DND-41 (cell line): ENCODE data around the gene GTPBP1.
A peak's percentile ranks its signal among the peaks of the same experiment; 100 is the strongest.

Source experiments
- ATAC-seq: fragments of 200-7000 bp; cut with Tn5 transposase; 3 replicates; pipeline ENCODE4 v1.9.1; 2021; ENCODE audit warnings: low read depth; ENCODE audit not compliant: insufficient read depth
- DNase-seq: peaks from one replicate; pipeline ENCODE4 v3.0.0-alpha.2; 2020
- H2AFZ ChIP-seq: 2 replicates; pipeline ENCODE4 v1.6.0; 2012; ENCODE audit warnings: low read depth, low read length
- H3K27ac ChIP-seq: 2 replicates; pipeline ENCODE4 v1.5.1; 2012; ENCODE audit warnings: low read length, inconsistent platforms
- H3K27me3 ChIP-seq: fragments of 200-600 bp; sonication (generic); 2 replicates; pipeline ENCODE4 v1.6.0; 2012; ENCODE audit warnings: low read length, mild to moderate bottlenecking, inconsistent platforms; ENCODE audit not compliant: insufficient read depth, poor library complexity
- H3K36me3 ChIP-seq: 2 replicates; pipeline ENCODE4 v1.5.1; 2012; ENCODE audit warnings: low read length, inconsistent platforms; ENCODE audit not compliant: insufficient read depth
- H3K4me1 ChIP-seq: 2 replicates; pipeline ENCODE4 v1.5.1; 2012; ENCODE audit warnings: mild to moderate bottlenecking, low read length; ENCODE audit not compliant: insufficient read depth
- H3K4me2 ChIP-seq: 2 replicates; pipeline ENCODE4 v1.6.0; 2012; ENCODE audit warnings: mild to moderate bottlenecking, moderate library complexity, low read length, inconsistent platforms; ENCODE audit not compliant: insufficient read depth
- H3K4me3 ChIP-seq, 2 experiments: fragments of 200-600 bp in 1 of 2; shearing (Covaris generic) in 1 of 2; 2 replicates each; pipeline ENCODE4 v1.5.1; 2012 to 2016; ENCODE audit warnings: inconsistent platforms in 2 of 2, low read length in 2 of 2, mild to moderate bottlenecking in 2 of 2, low read depth in 1 of 2, moderate library complexity in 1 of 2
- H3K79me2 ChIP-seq: 2 replicates; pipeline ENCODE4 v1.6.0; 2012; ENCODE audit warnings: low read length, inconsistent platforms; ENCODE audit not compliant: insufficient read depth
- H3K9ac ChIP-seq: 2 replicates; pipeline ENCODE4 v1.6.0; 2012; ENCODE audit warnings: low read depth, mild to moderate bottlenecking, inconsistent platforms, low read length, moderate library complexity
- H3K9me3 ChIP-seq: 2 replicates; pipeline ENCODE4 v1.5.1; 2012; ENCODE audit warnings: low read length, moderate library complexity, mild to moderate bottlenecking, inconsistent platforms; ENCODE audit not compliant: insufficient read depth, severe bottlenecking
- H4K20me1 ChIP-seq: 2 replicates; pipeline ENCODE4 v1.6.0; 2012; ENCODE audit warnings: low read length; ENCODE audit not compliant: insufficient read depth
- CTCF ChIP-seq: IDR thresholded peaks from 2 replicates; pipeline ENCODE4 v1.5.1; 2012; ENCODE audit warnings: borderline replicate concordance, low read length, moderate library complexity, mild to moderate bottlenecking; ENCODE audit not compliant: poor library complexity, severe bottlenecking; ENCODE audit errors: extremely low read depth
- EZH2 ChIP-seq: IDR thresholded peaks from 3 replicates; pipeline ENCODE4 v1.6.1; 2012; ENCODE audit warnings: borderline replicate concordance, low read depth, mild to moderate bottlenecking, moderate library complexity, low read length, inconsistent platforms; ENCODE audit not compliant: severe bottlenecking

The GTPBP1 gene

DNA sequence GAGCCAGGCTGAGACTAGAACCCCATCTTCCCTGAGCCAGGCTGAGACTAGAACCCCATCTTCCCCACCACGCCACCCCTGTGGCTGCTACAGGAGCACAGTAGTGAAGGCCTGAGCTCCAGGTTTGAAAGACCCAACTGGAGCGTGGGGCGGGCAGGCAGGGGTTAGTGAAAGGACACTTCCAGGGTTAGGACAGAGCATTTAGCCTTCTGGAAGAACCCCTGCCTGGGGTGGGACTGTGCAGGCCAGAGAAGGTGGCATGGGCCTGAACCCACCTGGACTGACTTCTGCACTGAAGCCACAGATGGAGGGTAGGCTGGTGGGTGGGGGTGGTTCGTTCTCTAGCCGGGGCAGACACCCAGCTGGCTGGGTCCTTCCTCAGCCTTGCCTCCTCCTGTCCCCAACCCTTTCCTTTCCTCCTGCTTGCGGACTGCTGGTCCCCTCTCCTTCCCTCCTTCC is 26.0 kb downstream of the GTPBP1 start:
- H3K79me2 ChIP-seq, result no peaks in the 10 kb centered on the region
- H3K27ac ChIP-seq, result no peak overlapping the region
- no peak overlapping the region for H3K4me3 ChIP-seq
- no peak overlapping the region for H3K4me2 ChIP-seq
- H3K36me3 ChIP-seq, result peaks cover 98% of the 10 kb centered on the region
- TF ChIP-seq EZH2 (no peak), CTCF (no peak)
- H3K27me3 ChIP-seq, result no peaks in the 10 kb centered on the region
- DNase-seq (no peak), ATAC-seq (peak; percentile 1; the same call in 1 of the 3 replicates)
- no peaks in the 10 kb centered on the region for H3K9me3 ChIP-seq
- H3K9ac ChIP-seq, result no peak overlapping the region
- H3K4me1 ChIP-seq, result no peaks in the 10 kb centered on the region
- no peak overlapping the region for H2AFZ ChIP-seq
- peaks cover 38% of the 10 kb centered on the region for H4K20me1 ChIP-seq

- TF ChIP-seq CTCF (no peak), EZH2 (no peak)
Observed at GRCh38 chr22:38732251-38732815, 26.6 kb downstream of the GTPBP1 start.

GRCh38 chr22:38733329-38733723 is 27.6 kb downstream of the GTPBP1 start:
- H3K4me2 ChIP-seq, result no peak overlapping the region
- no peaks in the 10 kb centered on the region for H3K27me3 ChIP-seq
- H3K36me3 ChIP-seq, result peaks cover 98% of the 10 kb centered on the region
- DNase-seq (peak; percentile 62), ATAC-seq (peak; percentile 74)
- no peak overlapping the region for H3K27ac ChIP-seq
- H3K9ac ChIP-seq, result no peak overlapping the region
- H3K4me1 ChIP-seq, result no peaks in the 10 kb centered on the region
- H4K20me1 ChIP-seq, result peaks cover 46% of the 10 kb centered on the region
- no peak overlapping the region for H2AFZ ChIP-seq
- H3K79me2 ChIP-seq, result no peaks in the 10 kb centered on the region
- no peak overlapping the region for H3K4me3 ChIP-seq
- H3K9me3 ChIP-seq, result no peaks in the 10 kb centered on the region
- TF ChIP-seq CTCF (peak; percentile 83), EZH2 (no peak)

More at GRCh38 chr22:38732251-38732815, 26.6 kb downstream of the GTPBP1 start:
- no peak overlapping the region for H3K4me2 ChIP-seq
- no peaks in the 10 kb centered on the region for H3K9me3 ChIP-seq
- H3K9ac ChIP-seq, result no peak overlapping the region
- no peak overlapping the region for H2AFZ ChIP-seq
- H4K20me1 ChIP-seq, result peaks cover 43% of the 10 kb centered on the region
- no peak for ATAC-seq
- no peaks in the 10 kb centered on the region for H3K4me1 ChIP-seq
- no peak overlapping the region for H3K4me3 ChIP-seq
- DNase-seq, result no peak
- H3K36me3 ChIP-seq, result peaks cover 98% of the 10 kb centered on the region
- H3K27me3 ChIP-seq, result no peaks in the 10 kb centered on the region
- no peak overlapping the region for H3K27ac ChIP-seq
- H3K79me2 ChIP-seq, result no peaks in the 10 kb centered on the region
